ENCODE measurements around the gene AP1G2. TPM values are rescaled to one million over a fixed set of nuclear protein-coding genes. Genes with fewer than 3 reads are reported as not detected.

AP1G2 gene
- total RNA-seq, 1 donor from 2014 or later, result 271 TPM

- Mint-ChIP-seq H3K4me3 (peak overlapping the region; percentile 2), H3K9me3 (no peaks in the 10 kb centered on the region), H3K36me3 (peaks cover 12% of the 10 kb centered on the region), H3K4me1 (peaks cover 20% of the 10 kb centered on the region), H3K27ac (no peak overlapping the region), H3K27me3 (ENCODE audit: low read depth) (no peaks in the 10 kb centered on the region)
- no peak for DNase-seq (ENCODE audit: low spot score in 2 of 2, unreplicated experiment in 2 of 2)
- TF ChIP-seq, protein P1, sequence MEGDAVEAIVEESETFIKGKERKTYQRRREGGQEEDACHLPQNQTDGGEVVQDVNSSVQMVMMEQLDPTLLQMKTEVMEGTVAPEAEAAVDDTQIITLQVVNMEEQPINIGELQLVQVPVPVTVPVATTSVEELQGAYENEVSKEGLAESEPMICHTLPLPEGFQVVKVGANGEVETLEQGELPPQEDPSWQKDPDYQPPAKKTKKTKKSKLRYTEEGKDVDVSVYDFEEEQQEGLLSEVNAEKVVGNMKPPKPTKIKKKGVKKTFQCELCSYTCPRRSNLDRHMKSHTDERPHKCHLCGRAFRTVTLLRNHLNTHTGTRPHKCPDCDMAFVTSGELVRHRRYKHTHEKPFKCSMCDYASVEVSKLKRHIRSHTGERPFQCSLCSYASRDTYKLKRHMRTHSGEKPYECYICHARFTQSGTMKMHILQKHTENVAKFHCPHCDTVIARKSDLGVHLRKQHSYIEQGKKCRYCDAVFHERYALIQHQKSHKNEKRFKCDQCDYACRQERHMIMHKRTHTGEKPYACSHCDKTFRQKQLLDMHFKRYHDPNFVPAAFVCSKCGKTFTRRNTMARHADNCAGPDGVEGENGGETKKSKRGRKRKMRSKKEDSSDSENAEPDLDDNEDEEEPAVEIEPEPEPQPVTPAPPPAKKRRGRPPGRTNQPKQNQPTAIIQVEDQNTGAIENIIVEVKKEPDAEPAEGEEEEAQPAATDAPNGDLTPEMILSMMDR (IDR thresholded peaks at IDR 0.05; ENCODE audit: unreplicated experiment), result no peak
Measured at GRCh38 chr14:23558346-23559009, 9.1 kb downstream of the AP1G2 start.

DNA sequence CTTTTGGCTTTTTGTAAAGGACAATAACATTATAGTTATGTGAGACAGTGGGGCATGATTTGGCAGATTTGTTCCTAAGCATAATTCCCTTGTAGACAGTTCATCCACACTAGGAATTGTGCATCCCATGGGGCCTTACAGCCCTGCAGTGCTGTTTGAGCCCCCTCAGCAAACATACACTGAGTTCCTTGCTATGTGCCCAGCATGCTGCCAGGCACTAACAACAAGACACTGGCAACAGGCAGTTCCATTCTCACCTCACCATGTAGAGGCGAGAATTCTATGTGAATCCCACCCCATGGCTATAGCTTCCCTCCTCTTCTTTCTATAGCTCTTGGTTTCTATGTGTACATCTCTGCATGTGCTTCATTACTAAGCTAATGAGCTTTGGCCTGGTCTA, 9.6 kb downstream of the AP1G2 start:
- TF ChIP-seq, protein P1 (IDR thresholded peaks at IDR 0.05; ENCODE audit: unreplicated experiment), result no peak
- Mint-ChIP-seq H3K4me1 (peaks cover 20% of the 10 kb centered on the region), H3K9me3 (no peaks in the 10 kb centered on the region), H3K4me3 (peak overlapping the region; percentile 60), H3K27me3 (ENCODE audit: low read depth) (no peaks in the 10 kb centered on the region), H3K36me3 (peaks cover 12% of the 10 kb centered on the region), H3K27ac (peak overlapping the region; percentile 70)
- DNase-seq (ENCODE audit: low spot score in 2 of 2, unreplicated experiment in 2 of 2), result no peak

DNA sequence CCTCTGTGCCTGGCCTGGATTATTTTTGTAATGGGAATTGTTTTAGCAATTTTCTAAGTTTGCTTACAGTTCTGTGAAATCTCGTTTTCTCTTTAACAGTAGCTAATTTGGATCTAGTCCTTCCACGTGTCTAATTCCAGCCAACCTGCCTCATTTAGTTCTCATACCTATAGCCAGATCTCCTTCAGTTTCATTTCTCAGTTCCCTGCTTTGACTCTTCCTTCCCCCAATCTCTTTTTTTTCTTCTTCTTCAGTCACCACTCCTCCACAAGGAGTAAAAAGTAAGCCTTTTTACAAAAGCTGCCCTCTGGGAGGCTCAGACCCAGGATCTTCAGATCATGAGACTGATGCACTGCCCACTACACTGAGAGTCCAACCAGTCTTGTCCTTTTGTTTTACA, 10.1 kb downstream of the AP1G2 start:
- peak overlapping the region; percentile 70 for H3K27ac Mint-ChIP-seq
- H3K27me3 Mint-ChIP-seq (ENCODE audit: low read depth), result no peaks in the 10 kb centered on the region
- peak overlapping the region; percentile 60 for H3K4me3 Mint-ChIP-seq
- H3K4me1 Mint-ChIP-seq, result peaks cover 20% of the 10 kb centered on the region
- DNase-seq (ENCODE audit: low spot score in 2 of 2, unreplicated experiment in 2 of 2), result no peak
- TF ChIP-seq, protein P1 (IDR thresholded peaks at IDR 0.05; ENCODE audit: unreplicated experiment), result no peak
- peaks cover 12% of the 10 kb centered on the region for H3K36me3 Mint-ChIP-seq
- H3K9me3 Mint-ChIP-seq, result no peaks in the 10 kb centered on the region

- H3K27ac Mint-ChIP-seq, result peak overlapping the region; percentile 94
- H3K27me3 Mint-ChIP-seq (ENCODE audit: low read depth), result no peaks in the 10 kb centered on the region
- TF ChIP-seq, protein P1 (IDR thresholded peaks at IDR 0.05; ENCODE audit: unreplicated experiment), result no peak
- peaks cover 20% of the 10 kb centered on the region for H3K4me1 Mint-ChIP-seq
- no peak for DNase-seq (ENCODE audit: low spot score in 2 of 2, unreplicated experiment in 2 of 2)
- peaks cover 12% of the 10 kb centered on the region for H3K36me3 Mint-ChIP-seq
- H3K4me3 Mint-ChIP-seq, result peak overlapping the region; percentile 92
- no peaks in the 10 kb centered on the region for H3K9me3 Mint-ChIP-seq
Measured at GRCh38 chr14:23556700-23557440, 10.7 kb downstream of the AP1G2 start.

DNA sequence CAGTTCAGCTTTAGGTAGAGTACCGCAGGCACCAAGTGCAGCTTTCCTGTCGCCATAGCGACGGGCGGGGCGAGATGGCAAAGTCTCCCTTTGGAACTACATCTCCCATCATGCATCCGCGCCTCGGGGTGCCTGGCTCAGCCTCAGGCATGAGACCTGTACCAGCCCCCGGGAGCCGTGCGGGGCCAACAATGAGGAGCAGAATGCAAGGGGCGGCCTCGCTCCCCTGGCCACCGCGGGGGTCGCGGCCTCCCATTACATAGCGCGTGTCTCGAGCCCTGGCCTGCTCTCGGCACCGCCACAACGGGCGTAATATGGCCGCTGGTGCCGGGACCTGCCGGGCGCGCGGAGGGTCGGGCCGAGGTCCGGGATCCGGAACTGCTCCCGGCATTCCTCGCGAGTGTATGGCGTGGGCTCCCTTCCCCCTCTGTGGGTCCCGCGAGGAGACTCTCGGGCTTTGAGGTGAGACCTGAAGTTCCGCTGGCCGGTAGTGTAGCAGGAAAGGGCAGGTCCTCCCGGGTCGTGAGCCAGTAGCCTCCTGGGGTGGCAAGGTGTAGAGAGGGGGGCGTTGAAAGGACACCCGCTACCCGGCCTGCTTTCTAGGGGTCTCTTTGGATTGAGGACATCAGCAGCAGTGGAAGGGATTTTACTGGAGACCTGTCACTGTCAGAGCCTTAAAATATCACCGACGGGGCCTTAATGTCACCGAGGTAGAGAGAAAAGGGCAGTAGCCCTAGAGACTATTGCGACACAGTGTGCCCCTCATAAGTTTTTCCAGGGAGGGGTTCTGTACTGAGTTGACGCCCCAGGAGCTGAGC, 11.5 kb downstream of the AP1G2 start, which contains the start of gene THTPA:
Gene THTPA, plus strand, starts transcription at position 390 of the 818 bp plus-strand sequence. CDS start 487 bp downstream, outside the sequence.
- Mint-ChIP-seq H3K36me3 (peaks cover 7% of the 10 kb centered on the region), H3K4me3 (peak within 1 kb of the TSS; percentile 92), H3K4me1 (peaks cover 20% of the 10 kb centered on the region), H3K9me3 (no peaks in the 10 kb centered on the region), H3K27me3 (ENCODE audit: low read depth) (no peaks in the 10 kb centered on the region), H3K27ac (peak within 1 kb of the TSS; percentile 94)
- TF ChIP-seq, protein P1 (IDR thresholded peaks at IDR 0.05; ENCODE audit: unreplicated experiment), result no peak
- DNase-seq (ENCODE audit: low spot score in 2 of 2, unreplicated experiment in 2 of 2), result peak; percentile 80 to 88

Data from mesothelial cell of epicardium (in vitro differentiated cells).